Ishikawa (cell line): Measurements from ENCODE around the gene B4GAT1.

Source experiments
- CREB1 ChIP-seq: IDR thresholded peaks from 2 replicates; pipeline ENCODE4 v1.6.1; 2012; ENCODE audit warnings: low read depth
- EP300 ChIP-seq: IDR thresholded peaks from 2 replicates; pipeline ENCODE4 v1.6.1; 2012; ENCODE audit warnings: borderline replicate concordance
- FOXM1 ChIP-seq: IDR thresholded peaks from 2 replicates; pipeline ENCODE4 v1.6.1; 2012; ENCODE audit warnings: low read depth, borderline replicate concordance
- MAX ChIP-seq: IDR thresholded peaks from 2 replicates; pipeline ENCODE4 v1.6.1; 2012
- REST ChIP-seq: IDR thresholded peaks from 2 replicates; pipeline ENCODE4 v1.6.1; 2012; ENCODE audit warnings: low read depth, mild to moderate bottlenecking
- TAF1 ChIP-seq: IDR thresholded peaks from 2 replicates; pipeline ENCODE4 v1.6.1; 2012; ENCODE audit warnings: low read depth, mild to moderate bottlenecking
- TCF12 ChIP-seq: IDR thresholded peaks from 2 replicates; pipeline ENCODE4 v1.6.1; 2012; ENCODE audit warnings: low read depth
- TEAD4 ChIP-seq: IDR thresholded peaks from 2 replicates; pipeline ENCODE4 v1.6.1; 2012

The B4GAT1 gene

GRCh38 chr11:66299186-66299585 lies 48.2 kb downstream of the B4GAT1 start:
- no peak for TF ChIP-seq FOXM1

- TF ChIP-seq MAX, result no peak
- no peak for TF ChIP-seq EP300
- TF ChIP-seq FOXM1, result no peak
- TF ChIP-seq TEAD4, result no peak
- TF ChIP-seq CREB1, result no peak
- TF ChIP-seq TCF12, result no peak
- TF ChIP-seq TAF1, result no peak
- no peak for TF ChIP-seq REST
Measured at GRCh38 chr11:66297610-66298009, 49.8 kb downstream of the B4GAT1 start.
